PC-9 (cell line): ENCODE measurements around the gene SLC13A1.

Source experiments
- CTCF ChIP-seq: fragments of 200-600 bp; sonication (generic); conservative IDR thresholded peaks from 2 replicates; pipeline ENCODE4 v1.6.1; 2017; ENCODE audit warnings: mixed run types, antibody characterized with exemption, mild to moderate bottlenecking, moderate library complexity
- EZH2 ChIP-seq: fragments of 200-600 bp; sonication (generic); IDR thresholded peaks from 2 replicates; pipeline ENCODE4 v1.8.0; 2017; ENCODE audit warnings: antibody characterized with exemption, low read depth

GRCh38 chr7:123191132-123191531 is 8.6 kb downstream of the SLC13A1 start:
- TF ChIP-seq CTCF (no peak), EZH2 (no peak)
